C4-2B (cell line): ENCODE data around the gene SPNS1.

ENCODE experiments used
- CTCF ChIP-seq: fragments of 450-650 bp; conservative IDR thresholded peaks from 2 replicates; pipeline ENCODE4 v1.5.1; 2017; ENCODE audit warnings: mild to moderate bottlenecking
- ZFX ChIP-seq: fragments of 450-650 bp; IDR thresholded peaks from 2 replicates; pipeline ENCODE4 v1.6.1; 2017

DNA sequence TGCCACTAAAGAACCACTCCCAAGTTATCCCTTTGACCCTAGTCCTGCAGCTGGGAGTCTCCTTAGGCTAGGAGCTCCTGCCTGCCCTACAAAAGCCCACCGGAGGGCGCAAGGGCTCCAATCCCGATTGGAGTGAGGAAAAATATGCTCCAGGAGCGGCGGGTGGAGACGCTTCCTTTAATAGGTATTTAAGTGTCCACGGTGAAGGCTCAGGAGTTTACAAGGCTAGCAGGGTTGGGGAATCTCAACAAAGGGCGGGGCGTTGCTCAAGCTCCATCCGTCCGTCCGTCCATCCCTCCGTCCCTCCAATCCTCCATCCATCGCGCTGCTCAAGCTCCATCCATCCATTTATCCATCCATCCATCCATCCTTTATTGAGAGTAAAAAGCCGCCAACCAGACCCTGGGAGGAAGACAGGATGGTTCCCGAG lies 556 bp upstream of the SPNS1 start:
- TF ChIP-seq CTCF (peak; percentile 70), ZFX (no peak)
